ENCODE results near the gene B4GALNT4.
A peak's percentile ranks its signal among the peaks of the same experiment; 100 is the strongest.
"Not testable (repeated sequence)": the region's sequence is repeated elsewhere in the genome, so short reads cannot be mapped to it uniquely, and the experiment has no call there.

The B4GALNT4 gene

DNA sequence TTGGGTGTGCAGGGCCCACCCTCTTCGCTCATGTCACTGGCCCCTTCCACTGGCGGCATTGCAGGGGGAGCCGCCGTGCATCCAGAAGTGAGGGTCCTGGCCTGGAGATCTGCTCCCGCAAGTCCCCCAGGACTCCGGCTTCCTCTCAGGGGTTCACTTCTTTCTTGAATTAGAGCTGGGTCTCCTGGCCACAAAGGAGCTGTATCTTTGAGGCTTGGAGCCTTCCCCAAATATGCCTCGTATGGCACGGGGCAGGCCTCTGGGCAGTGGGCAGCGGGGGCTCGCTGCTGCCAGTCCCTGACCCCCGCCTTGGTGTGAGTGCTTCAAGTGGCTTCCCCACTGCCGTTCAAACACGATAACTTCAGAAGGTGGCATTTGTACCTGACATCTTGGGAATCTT is 41.3 kb upstream of the B4GALNT4 start:
- H3K9ac ChIP-seq = no peak overlapping the region
- H3K4me2 ChIP-seq = no peak overlapping the region
- peaks cover 38% of the 10 kb centered on the region for H3K4me1 ChIP-seq (ENCODE audit: low read depth, poor library complexity, severe bottlenecking)
- no peak overlapping the region for H3K4me3 ChIP-seq (IDR thresholded peaks at IDR 0.05; ENCODE audit: insufficient read depth, low read depth, low read length)
- H4K20me1 ChIP-seq (ENCODE audit: insufficient read depth) = no peaks in the 10 kb centered on the region
- peaks cover 64% of the 10 kb centered on the region for H3K27me3 ChIP-seq (ENCODE audit: insufficient read depth, low read depth)
- no peak overlapping the region for H2AFZ ChIP-seq (ENCODE audit: low read depth)
- H3K27ac ChIP-seq = no peak overlapping the region
- no peaks in the 10 kb centered on the region for H3K79me2 ChIP-seq (ENCODE audit: insufficient read depth, low read depth)
- no peaks in the 10 kb centered on the region for H3K36me3 ChIP-seq (ENCODE audit: insufficient read depth)
- TF ChIP-seq, protein P1, sequence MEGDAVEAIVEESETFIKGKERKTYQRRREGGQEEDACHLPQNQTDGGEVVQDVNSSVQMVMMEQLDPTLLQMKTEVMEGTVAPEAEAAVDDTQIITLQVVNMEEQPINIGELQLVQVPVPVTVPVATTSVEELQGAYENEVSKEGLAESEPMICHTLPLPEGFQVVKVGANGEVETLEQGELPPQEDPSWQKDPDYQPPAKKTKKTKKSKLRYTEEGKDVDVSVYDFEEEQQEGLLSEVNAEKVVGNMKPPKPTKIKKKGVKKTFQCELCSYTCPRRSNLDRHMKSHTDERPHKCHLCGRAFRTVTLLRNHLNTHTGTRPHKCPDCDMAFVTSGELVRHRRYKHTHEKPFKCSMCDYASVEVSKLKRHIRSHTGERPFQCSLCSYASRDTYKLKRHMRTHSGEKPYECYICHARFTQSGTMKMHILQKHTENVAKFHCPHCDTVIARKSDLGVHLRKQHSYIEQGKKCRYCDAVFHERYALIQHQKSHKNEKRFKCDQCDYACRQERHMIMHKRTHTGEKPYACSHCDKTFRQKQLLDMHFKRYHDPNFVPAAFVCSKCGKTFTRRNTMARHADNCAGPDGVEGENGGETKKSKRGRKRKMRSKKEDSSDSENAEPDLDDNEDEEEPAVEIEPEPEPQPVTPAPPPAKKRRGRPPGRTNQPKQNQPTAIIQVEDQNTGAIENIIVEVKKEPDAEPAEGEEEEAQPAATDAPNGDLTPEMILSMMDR (conservative IDR thresholded peaks at IDR 0.05; ENCODE audit: low read depth, low read length) = no peak

DNA sequence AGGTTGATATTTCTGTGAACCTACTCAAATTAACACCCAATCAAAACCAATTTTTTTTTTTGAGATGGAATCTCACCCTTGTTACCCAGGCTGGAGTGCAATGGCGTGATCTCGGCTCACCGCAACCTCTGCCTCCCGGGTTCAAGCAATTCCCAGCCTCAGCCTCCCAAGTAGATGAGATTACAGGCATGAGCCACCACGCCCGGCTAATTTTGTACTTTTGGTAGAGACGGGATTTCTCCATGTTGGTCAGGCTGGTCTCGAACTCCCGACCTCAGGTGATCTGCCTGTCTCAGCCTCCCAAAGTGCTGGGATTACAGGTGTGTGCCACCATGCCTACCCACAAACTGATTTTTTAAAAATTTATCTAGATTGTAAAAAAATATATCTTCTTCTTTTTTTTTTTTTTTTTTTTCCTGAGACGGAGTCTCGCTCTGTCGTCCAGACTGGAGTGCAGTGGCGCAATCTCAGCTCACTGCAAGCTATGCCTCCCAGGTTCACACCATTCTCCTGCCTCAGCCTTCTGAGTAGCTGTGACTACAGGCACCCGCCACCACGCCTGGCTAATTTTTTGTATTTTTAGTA is 40.7 kb upstream of the B4GALNT4 start:
- not testable (repeated sequence) for H3K79me2 ChIP-seq (ENCODE audit: insufficient read depth, low read depth); H3K4me3 ChIP-seq (IDR thresholded peaks at IDR 0.05; ENCODE audit: insufficient read depth, low read depth, low read length); H3K4me2 ChIP-seq; H3K36me3 ChIP-seq (ENCODE audit: insufficient read depth); H3K9ac ChIP-seq; H4K20me1 ChIP-seq (ENCODE audit: insufficient read depth); H2AFZ ChIP-seq (ENCODE audit: low read depth); H3K27ac ChIP-seq
- Histone ChIP-seq H3K27me3 (ENCODE audit: insufficient read depth, low read depth) (peaks cover 63% of the 10 kb centered on the region), H3K4me1 (ENCODE audit: low read depth, poor library complexity, severe bottlenecking) (peaks cover 38% of the 10 kb centered on the region)

DNA sequence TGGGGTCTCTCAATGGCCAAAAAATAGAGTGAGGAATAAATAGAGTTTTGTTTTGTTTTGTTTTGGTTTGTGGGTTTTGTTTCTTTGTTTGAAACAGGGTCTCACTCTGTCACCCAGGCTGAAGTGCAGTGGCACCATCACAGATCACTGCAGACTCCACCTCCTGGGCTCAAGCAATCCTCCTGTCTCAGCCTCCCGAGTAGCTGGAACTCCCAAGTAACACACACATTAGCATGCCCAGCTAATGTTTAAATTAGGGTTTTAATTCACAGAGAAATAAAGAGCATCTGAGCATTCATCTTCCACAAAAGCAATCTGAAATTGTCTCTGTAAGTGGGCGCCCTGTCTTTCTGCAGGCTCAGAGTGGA is 39.4 kb upstream of the B4GALNT4 start:
- Histone ChIP-seq H3K79me2 (ENCODE audit: insufficient read depth, low read depth) (no peaks in the 10 kb centered on the region), H3K4me1 (ENCODE audit: low read depth, poor library complexity, severe bottlenecking) (peaks cover 38% of the 10 kb centered on the region), H3K36me3 (ENCODE audit: insufficient read depth) (no peaks in the 10 kb centered on the region), H3K9ac (no peak overlapping the region), H3K27ac (no peak overlapping the region), H4K20me1 (ENCODE audit: insufficient read depth) (no peaks in the 10 kb centered on the region), H2AFZ (ENCODE audit: low read depth) (no peak overlapping the region), H3K4me2 (no peak overlapping the region), H3K27me3 (ENCODE audit: insufficient read depth, low read depth) (peaks cover 69% of the 10 kb centered on the region), H3K4me3 (IDR thresholded peaks at IDR 0.05; ENCODE audit: insufficient read depth, low read depth, low read length) (no peak overlapping the region)
- TF ChIP-seq, protein P1 (conservative IDR thresholded peaks at IDR 0.05; ENCODE audit: low read depth, low read length) = no peak

DNA sequence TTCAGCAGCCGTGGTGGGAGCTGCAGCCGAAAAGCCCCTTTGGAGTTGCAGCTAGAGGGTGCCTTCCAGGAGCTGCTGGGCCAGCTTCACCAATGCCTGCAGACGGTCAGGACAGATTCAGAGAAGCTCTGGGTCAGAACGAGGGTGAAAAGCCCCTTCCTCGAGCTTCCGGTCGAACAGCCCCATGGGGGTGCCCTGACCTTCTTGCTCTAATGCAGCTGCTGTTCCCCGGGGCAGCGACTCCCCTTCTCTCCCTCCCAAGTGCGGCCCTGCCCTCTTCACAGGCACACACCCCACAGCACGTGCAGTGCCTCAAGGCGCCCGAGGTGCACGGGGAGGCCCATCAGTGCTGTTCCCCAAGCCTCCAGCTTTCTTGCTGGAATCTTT is 39.0 kb upstream of the B4GALNT4 start:
- no peak overlapping the region for H3K4me2 ChIP-seq
- H3K27ac ChIP-seq = no peak overlapping the region
- H2AFZ ChIP-seq (ENCODE audit: low read depth) = no peak overlapping the region
- H3K79me2 ChIP-seq (ENCODE audit: insufficient read depth, low read depth) = no peaks in the 10 kb centered on the region
- TF ChIP-seq, protein P1 (conservative IDR thresholded peaks at IDR 0.05; ENCODE audit: low read depth, low read length) = no peak
- no peaks in the 10 kb centered on the region for H3K36me3 ChIP-seq (ENCODE audit: insufficient read depth)
- H4K20me1 ChIP-seq (ENCODE audit: insufficient read depth) = no peaks in the 10 kb centered on the region
- H3K4me3 ChIP-seq (IDR thresholded peaks at IDR 0.05; ENCODE audit: insufficient read depth, low read depth, low read length) = no peak overlapping the region
- H3K4me1 ChIP-seq (ENCODE audit: low read depth, poor library complexity, severe bottlenecking) = peaks cover 38% of the 10 kb centered on the region
- H3K27me3 ChIP-seq (ENCODE audit: insufficient read depth, low read depth) = peaks cover 72% of the 10 kb centered on the region
- no peak overlapping the region for H3K9ac ChIP-seq

DNA sequence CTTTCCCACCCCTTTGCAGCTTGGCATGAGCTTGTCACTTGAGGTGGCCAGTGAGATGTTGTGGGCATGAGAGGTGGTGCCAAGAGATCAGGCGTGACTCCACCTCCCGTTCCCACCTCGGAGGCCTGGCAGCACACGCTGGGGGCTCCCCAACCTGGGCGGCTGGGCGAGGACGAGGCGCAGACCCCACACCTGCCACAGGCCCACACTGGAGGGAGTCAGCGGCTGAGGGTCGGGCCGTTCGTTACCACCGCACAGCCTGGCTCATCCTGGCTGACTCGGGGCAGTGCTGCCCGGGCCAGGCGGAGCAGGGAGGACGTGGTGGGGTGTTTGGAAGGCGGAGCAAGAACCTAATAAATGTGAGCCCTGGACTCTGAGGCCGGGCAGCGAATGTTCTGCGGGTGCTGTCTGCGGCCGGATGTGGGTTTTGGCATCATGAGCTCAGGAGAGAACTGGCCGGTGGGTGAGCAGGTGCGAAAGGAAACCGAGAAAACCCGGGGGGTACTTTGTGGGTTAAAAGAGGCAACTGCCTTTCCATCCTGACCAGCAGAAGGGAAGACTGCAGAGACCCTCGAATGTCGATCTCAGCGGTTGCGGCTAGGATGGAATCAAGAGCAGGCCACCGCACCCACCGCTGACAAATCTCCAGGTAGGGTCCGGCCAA is 38.5 kb upstream of the B4GALNT4 start:
- Histone ChIP-seq H3K9ac (no peak overlapping the region), H3K27me3 (ENCODE audit: insufficient read depth, low read depth) (peaks cover 74% of the 10 kb centered on the region), H3K4me3 (IDR thresholded peaks at IDR 0.05; ENCODE audit: insufficient read depth, low read depth, low read length) (no peak overlapping the region), H3K27ac (no peak overlapping the region), H3K4me1 (ENCODE audit: low read depth, poor library complexity, severe bottlenecking) (peaks cover 38% of the 10 kb centered on the region), H4K20me1 (ENCODE audit: insufficient read depth) (no peaks in the 10 kb centered on the region), H3K36me3 (ENCODE audit: insufficient read depth) (no peaks in the 10 kb centered on the region), H3K79me2 (ENCODE audit: insufficient read depth, low read depth) (no peaks in the 10 kb centered on the region), H3K4me2 (peak overlapping the region; percentile 52), H2AFZ (ENCODE audit: low read depth) (no peak overlapping the region)
- TF ChIP-seq, protein P1 (conservative IDR thresholded peaks at IDR 0.05; ENCODE audit: low read depth, low read length) = no peak
